ENCODE measurements around the gene DDX24.

GRCh38 chr14:94029265-94029664 is 51.7 kb downstream of the DDX24 start:
- TF ChIP-seq, protein P1, sequence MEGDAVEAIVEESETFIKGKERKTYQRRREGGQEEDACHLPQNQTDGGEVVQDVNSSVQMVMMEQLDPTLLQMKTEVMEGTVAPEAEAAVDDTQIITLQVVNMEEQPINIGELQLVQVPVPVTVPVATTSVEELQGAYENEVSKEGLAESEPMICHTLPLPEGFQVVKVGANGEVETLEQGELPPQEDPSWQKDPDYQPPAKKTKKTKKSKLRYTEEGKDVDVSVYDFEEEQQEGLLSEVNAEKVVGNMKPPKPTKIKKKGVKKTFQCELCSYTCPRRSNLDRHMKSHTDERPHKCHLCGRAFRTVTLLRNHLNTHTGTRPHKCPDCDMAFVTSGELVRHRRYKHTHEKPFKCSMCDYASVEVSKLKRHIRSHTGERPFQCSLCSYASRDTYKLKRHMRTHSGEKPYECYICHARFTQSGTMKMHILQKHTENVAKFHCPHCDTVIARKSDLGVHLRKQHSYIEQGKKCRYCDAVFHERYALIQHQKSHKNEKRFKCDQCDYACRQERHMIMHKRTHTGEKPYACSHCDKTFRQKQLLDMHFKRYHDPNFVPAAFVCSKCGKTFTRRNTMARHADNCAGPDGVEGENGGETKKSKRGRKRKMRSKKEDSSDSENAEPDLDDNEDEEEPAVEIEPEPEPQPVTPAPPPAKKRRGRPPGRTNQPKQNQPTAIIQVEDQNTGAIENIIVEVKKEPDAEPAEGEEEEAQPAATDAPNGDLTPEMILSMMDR (IDR thresholded peaks at IDR 0.05): no peak
- TF ChIP-seq EP300 (IDR thresholded peaks at IDR 0.05; ENCODE audit: low read depth) (no peak), POLR2A (IDR thresholded peaks at IDR 0.05) (no peak)

Data from transverse colon (tissue), 3 donors.